GM23338 (cell line): ENCODE measurements around the gene MYOZ2. TPM values are rescaled to one million over a fixed set of nuclear protein-coding genes. Genes with fewer than 3 reads are reported as not detected.

Experiments
- ATAC-seq: fragments of 200-7000 bp; cut with Tn5 transposase; 3 replicates; pipeline ENCODE4 v1.9.1; 2020
- DNase-seq: peaks from one replicate; pipeline ENCODE4 v3.0.0-alpha.2; 2015; ENCODE audit warnings: low spot score
- H2AFZ ChIP-seq: fragments of 200-600 bp; sonication (generic); 2 replicates; pipeline ENCODE4 v1.8.0; 2016; ENCODE audit warnings: antibody characterized with exemption, mild to moderate bottlenecking, moderate library complexity
- H3F3A ChIP-seq: fragments of 200-600 bp; sonication (generic); replicated peaks from 2 replicates; pipeline ENCODE4 v1.8.0; 2017; ENCODE audit warnings: antibody characterized with exemption, mixed run types, low read depth
- H3K27ac ChIP-seq: fragments of 200-600 bp; sonication (generic); 2 replicates; pipeline ENCODE4 v1.6.1; 2016; ENCODE audit warnings: low read depth
- H3K27me3 ChIP-seq: fragments of 200-600 bp; sonication (generic); 2 replicates; pipeline ENCODE4 v1.8.0; 2016; ENCODE audit warnings: mild to moderate bottlenecking, mixed run types, moderate library complexity; ENCODE audit not compliant: insufficient read depth
- H3K36me3 ChIP-seq: fragments of 200-600 bp; sonication (generic); 2 replicates; pipeline ENCODE4 v1.8.0; 2016; ENCODE audit warnings: mild to moderate bottlenecking; ENCODE audit not compliant: insufficient read depth
- H3K4me1 ChIP-seq: fragments of 200-600 bp; sonication (generic); 2 replicates; pipeline ENCODE4 v1.8.0; 2016; ENCODE audit warnings: mild to moderate bottlenecking, moderate library complexity; ENCODE audit not compliant: insufficient read depth
- H3K4me2 ChIP-seq: fragments of 200-600 bp; sonication (generic); 2 replicates; pipeline ENCODE4 v1.7.1; 2017; ENCODE audit warnings: mixed run types
- H3K4me3 ChIP-seq: fragments of 200-600 bp; sonication (generic); 2 replicates; pipeline ENCODE4 v1.6.1; 2016; ENCODE audit warnings: mixed run types
- H3K79me2 ChIP-seq: fragments of 200-600 bp; sonication (generic); replicated peaks from 2 replicates; pipeline ENCODE4 v1.8.0; 2017; ENCODE audit warnings: mild to moderate bottlenecking; ENCODE audit not compliant: insufficient read depth
- H3K9me2 ChIP-seq: fragments of 200-600 bp; sonication (generic); 2 replicates; pipeline ENCODE4 v1.8.0; 2017; ENCODE audit not compliant: insufficient read depth
- H4K20me1 ChIP-seq: fragments of 200-600 bp; sonication (generic); replicated peaks from 2 replicates; pipeline ENCODE4 v1.8.0; 2017; ENCODE audit warnings: mild to moderate bottlenecking; ENCODE audit not compliant: insufficient read depth
- H3K27ac Mint-ChIP-seq: 2 replicates; pipeline ENCODE4 v1.8.0; 2020; ENCODE audit warnings: inconsistent platforms, mild to moderate bottlenecking, moderate library complexity, mixed read lengths
- H3K27me3 Mint-ChIP-seq: 3 replicates; pipeline ENCODE4 v1.8.0; 2022; ENCODE audit warnings: low read depth, mild to moderate bottlenecking, moderate library complexity, mixed read lengths, inconsistent platforms; ENCODE audit not compliant: insufficient read depth, poor library complexity
- H3K36me3 Mint-ChIP-seq: 3 replicates; pipeline ENCODE4 v1.8.0; 2021; ENCODE audit warnings: low read depth, mild to moderate bottlenecking, inconsistent platforms, moderate library complexity, mixed read lengths
- H3K4me1 Mint-ChIP-seq: 3 replicates; pipeline ENCODE4 v1.8.0; 2020; ENCODE audit warnings: mild to moderate bottlenecking, inconsistent platforms, mixed read lengths
- H3K4me3 Mint-ChIP-seq: 3 replicates; pipeline ENCODE4 v1.8.0; 2021; ENCODE audit warnings: moderate library complexity, mild to moderate bottlenecking, inconsistent platforms, mixed read lengths
- H3K9me3 Mint-ChIP-seq: 3 replicates; pipeline ENCODE4 v1.8.0; 2020; ENCODE audit warnings: moderate library complexity, mild to moderate bottlenecking, inconsistent platforms, mixed read lengths
- CREB1 ChIP-seq: fragments of 250-450 bp; sonication (Bioruptor Pico); IDR thresholded peaks from 2 replicates; pipeline ENCODE4 v1.5.0; 2020; ENCODE audit warnings: low read depth, mild to moderate bottlenecking, moderate library complexity
- EZH2phosphoT487 ChIP-seq: fragments of 200-600 bp; sonication (generic); IDR thresholded peaks from one replicate; pipeline ENCODE4 v1.8.1; 2018; ENCODE audit warnings: antibody characterized with exemption; ENCODE audit not compliant: unreplicated experiment
- JUNB ChIP-seq: IDR thresholded peaks from one replicate; pipeline ENCODE4 v1.6.1; 2016; ENCODE audit warnings: antibody characterized with exemption; ENCODE audit not compliant: unreplicated experiment
- NANOG ChIP-seq: IDR thresholded peaks from 2 replicates; pipeline ENCODE4 v1.6.1; 2016; ENCODE audit warnings: antibody characterized with exemption, borderline replicate concordance
- POLR2AphosphoS5 ChIP-seq: IDR thresholded peaks from 2 replicates; pipeline ENCODE4 v1.6.1; 2016; ENCODE audit warnings: antibody characterized with exemption, low read depth
- ZNF331 ChIP-seq: fragments of 250-450 bp; sonication (Bioruptor Pico); IDR thresholded peaks from 2 replicates; pipeline ENCODE4 v1.5.0; 2020; ENCODE audit warnings: low read depth, mild to moderate bottlenecking, moderate library complexity
- polyA plus RNA-seq: library from polyadenylated mRNA; unstranded; fragments of >200 nt; fragmentation: Nextera tagmentation; extraction: Ambion mirVana; gene quantifications from 2 replicates; pipeline ENCODE4 v1.2.1, GENCODE V29; 2016
- total RNA-seq: library from RNA; depleted of rRNA; stranded (reverse); fragments of >200 nt; shearing (Covaris generic); gene quantifications from 2 replicates; pipeline ENCODE4 v1.2.3, GENCODE V29; 2014
- TF ChIP-seq, protein P1 (sequence below): fragments of 250-450 bp; sonication (Bioruptor Pico); IDR thresholded peaks from 2 replicates; pipeline ENCODE4 v1.5.0; 2020; ENCODE audit warnings: mild to moderate bottlenecking, moderate library complexity
- TF ChIP-seq, protein P2 (sequence below), 2 experiments: fragments of 200-600 bp in 1 of 2; sonication (generic) in 1 of 2; conservative IDR thresholded peaks; 2 replicates each; pipeline versions ENCODE4 v1.5.1 to v1.6.1; 2016 to 2017; ENCODE audit warnings: antibody characterized with exemption in 2 of 2, low read depth in 2 of 2, mild to moderate bottlenecking in 2 of 2, moderate library complexity in 1 of 2
- TF ChIP-seq, protein P3 (sequence below): IDR thresholded peaks from 2 replicates; pipeline ENCODE4 v1.6.1; 2016; ENCODE audit warnings: antibody characterized with exemption

MYOZ2 gene
- total and polyA plus RNA-seq, 2 experiments from 2014 or later, result not detected

DNA sequence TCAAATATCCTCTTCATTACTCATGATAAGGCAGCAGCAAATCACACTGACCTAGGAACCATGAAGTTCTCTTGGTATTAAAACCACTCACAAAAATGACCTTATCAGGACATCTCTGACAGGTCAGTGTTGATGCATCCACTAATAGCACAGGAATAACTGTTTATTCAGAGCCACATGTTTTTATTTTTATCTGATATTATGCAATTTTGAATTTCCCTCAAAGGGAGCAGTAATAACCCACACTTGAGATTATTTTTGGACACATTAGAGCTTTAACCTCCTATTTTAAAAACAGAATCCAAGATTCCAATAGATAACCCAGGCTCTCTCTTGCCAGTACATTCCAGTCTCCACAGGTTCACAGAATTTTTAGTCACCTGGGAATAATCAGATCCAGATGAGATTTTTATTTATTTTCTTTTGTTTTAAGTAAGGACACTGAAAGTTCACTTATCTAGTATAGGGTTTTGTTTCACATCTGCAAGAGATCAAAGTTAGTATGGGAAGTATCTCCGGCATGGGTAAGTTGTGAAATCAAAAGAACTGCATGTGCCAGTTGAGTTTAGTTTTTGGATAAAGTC lies 36.3 kb upstream of the MYOZ2 start:
- H3K4me3 ChIP-seq, result no peak overlapping the region
- H3K4me2 ChIP-seq, result no peak overlapping the region
- H3K9me2 ChIP-seq, result peaks cover 7% of the 10 kb centered on the region; the same call in 1 of the 2 replicates
- H2AFZ ChIP-seq, result no peak overlapping the region
- Mint-ChIP-seq H3K36me3 (no peaks in the 10 kb centered on the region), H3K9me3 (no peaks in the 10 kb centered on the region; the same call in 2 of the 3 replicates), H3K27me3 (peaks cover 2% of the 10 kb centered on the region), H3K4me1 (peaks cover 14% of the 10 kb centered on the region; the same call in 2 of the 3 replicates), H3K4me3 (no peak overlapping the region), H3K27ac (no peak overlapping the region)
- no peaks in the 10 kb centered on the region for H3K4me1 ChIP-seq
- H3F3A ChIP-seq, result no peaks in the 10 kb centered on the region
- H4K20me1 ChIP-seq, result no peaks in the 10 kb centered on the region
- H3K27ac ChIP-seq, result no peak overlapping the region
- TF ChIP-seq NANOG (no peak), ZNF331 (CRISPR knock-in tag) (no peak), CREB1 (no peak)
- TF ChIP-seq, protein P1, sequence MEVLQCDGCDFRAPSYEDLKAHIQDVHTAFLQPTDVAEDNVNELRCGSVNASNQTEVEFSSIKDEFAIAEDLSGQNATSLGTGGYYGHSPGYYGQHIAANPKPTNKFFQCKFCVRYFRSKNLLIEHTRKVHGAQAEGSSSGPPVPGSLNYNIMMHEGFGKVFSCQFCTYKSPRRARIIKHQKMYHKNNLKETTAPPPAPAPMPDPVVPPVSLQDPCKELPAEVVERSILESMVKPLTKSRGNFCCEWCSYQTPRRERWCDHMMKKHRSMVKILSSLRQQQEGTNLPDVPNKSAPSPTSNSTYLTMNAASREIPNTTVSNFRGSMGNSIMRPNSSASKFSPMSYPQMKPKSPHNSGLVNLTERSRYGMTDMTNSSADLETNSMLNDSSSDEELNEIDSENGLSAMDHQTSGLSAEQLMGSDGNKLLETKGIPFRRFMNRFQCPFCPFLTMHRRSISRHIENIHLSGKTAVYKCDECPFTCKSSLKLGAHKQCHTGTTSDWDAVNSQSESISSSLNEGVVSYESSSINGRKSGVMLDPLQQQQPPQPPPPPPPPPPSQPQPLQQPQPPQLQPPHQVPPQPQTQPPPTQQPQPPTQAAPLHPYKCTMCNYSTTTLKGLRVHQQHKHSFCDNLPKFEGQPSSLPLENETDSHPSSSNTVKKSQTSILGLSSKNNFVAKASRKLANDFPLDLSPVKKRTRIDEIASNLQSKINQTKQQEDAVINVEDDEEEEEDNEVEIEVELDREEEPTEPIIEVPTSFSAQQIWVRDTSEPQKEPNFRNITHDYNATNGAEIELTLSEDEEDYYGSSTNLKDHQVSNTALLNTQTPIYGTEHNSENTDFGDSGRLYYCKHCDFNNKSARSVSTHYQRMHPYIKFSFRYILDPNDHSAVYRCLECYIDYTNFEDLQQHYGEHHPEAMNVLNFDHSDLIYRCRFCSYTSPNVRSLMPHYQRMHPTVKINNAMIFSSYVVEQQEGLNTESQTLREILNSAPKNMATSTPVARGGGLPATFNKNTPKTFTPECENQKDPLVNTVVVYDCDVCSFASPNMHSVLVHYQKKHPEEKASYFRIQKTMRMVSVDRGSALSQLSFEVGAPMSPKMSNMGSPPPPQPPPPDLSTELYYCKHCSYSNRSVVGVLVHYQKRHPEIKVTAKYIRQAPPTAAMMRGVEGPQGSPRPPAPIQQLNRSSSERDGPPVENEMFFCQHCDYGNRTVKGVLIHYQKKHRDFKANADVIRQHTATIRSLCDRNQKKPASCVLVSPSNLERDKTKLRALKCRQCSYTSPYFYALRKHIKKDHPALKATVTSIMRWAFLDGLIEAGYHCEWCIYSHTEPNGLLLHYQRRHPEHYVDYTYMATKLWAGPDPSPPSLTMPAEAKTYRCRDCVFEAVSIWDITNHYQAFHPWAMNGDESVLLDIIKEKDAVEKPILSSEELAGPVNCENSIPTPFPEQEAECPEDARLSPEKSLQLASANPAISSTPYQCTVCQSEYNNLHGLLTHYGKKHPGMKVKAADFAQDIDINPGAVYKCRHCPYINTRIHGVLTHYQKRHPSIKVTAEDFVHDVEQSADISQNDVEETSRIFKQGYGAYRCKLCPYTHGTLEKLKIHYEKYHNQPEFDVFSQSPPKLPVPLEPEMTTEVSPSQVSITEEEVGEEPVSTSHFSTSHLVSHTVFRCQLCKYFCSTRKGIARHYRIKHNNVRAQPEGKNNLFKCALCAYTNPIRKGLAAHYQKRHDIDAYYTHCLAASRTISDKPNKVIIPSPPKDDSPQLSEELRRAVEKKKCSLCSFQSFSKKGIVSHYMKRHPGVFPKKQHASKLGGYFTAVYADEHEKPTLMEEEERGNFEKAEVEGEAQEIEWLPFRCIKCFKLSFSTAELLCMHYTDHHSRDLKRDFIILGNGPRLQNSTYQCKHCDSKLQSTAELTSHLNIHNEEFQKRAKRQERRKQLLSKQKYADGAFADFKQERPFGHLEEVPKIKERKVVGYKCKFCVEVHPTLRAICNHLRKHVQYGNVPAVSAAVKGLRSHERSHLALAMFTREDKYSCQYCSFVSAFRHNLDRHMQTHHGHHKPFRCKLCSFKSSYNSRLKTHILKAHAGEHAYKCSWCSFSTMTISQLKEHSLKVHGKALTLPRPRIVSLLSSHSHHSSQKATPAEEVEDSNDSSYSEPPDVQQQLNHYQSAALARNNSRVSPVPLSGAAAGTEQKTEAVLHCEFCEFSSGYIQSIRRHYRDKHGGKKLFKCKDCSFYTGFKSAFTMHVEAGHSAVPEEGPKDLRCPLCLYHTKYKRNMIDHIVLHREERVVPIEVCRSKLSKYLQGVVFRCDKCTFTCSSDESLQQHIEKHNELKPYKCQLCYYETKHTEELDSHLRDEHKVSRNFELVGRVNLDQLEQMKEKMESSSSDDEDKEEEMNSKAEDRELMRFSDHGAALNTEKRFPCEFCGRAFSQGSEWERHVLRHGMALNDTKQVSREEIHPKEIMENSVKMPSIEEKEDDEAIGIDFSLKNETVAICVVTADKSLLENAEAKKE (CRISPR knock-in tag), result no peak
- H3K27me3 ChIP-seq, result no peaks in the 10 kb centered on the region
- DNase-seq, result no peak
- no peaks in the 10 kb centered on the region for H3K79me2 ChIP-seq
- no peaks in the 10 kb centered on the region for H3K36me3 ChIP-seq
- no peak for ATAC-seq

DNA sequence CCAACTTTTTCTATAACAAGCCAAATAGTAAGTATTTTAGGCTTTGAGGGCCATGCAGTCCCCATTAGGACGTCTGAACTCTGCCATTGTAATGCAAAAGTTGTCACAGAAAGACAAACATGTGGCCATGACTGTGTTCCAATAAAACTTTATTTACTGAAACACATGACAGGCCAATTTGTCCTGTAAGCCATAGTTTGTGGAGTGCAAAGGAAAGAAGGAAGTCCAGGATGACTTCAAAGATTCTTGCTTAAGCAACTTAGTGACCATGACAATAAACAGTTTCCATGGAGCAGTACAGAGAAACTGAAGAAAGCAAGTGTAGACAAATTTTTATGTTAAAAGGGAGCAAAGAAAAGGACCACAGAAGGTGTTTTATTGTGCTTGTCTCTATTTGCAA lies 35.0 kb upstream of the MYOZ2 start:
- no peaks in the 10 kb centered on the region for H3K4me1 ChIP-seq
- Mint-ChIP-seq H3K27ac (no peak overlapping the region), H3K4me1 (peaks cover 14% of the 10 kb centered on the region; the same call in 2 of the 3 replicates), H3K36me3 (no peaks in the 10 kb centered on the region), H3K4me3 (no peak overlapping the region), H3K9me3 (no peaks in the 10 kb centered on the region), H3K27me3 (peaks cover 2% of the 10 kb centered on the region)
- no peak for ATAC-seq
- H3K4me2 ChIP-seq, result no peak overlapping the region
- H4K20me1 ChIP-seq, result no peaks in the 10 kb centered on the region
- no peaks in the 10 kb centered on the region for H3K27me3 ChIP-seq
- no peaks in the 10 kb centered on the region for H3F3A ChIP-seq
- no peaks in the 10 kb centered on the region for H3K36me3 ChIP-seq
- no peak overlapping the region for H3K4me3 ChIP-seq
- no peak overlapping the region; the same call in 1 of the 2 replicates for H2AFZ ChIP-seq
- no peaks in the 10 kb centered on the region for H3K9me2 ChIP-seq
- H3K79me2 ChIP-seq, result no peaks in the 10 kb centered on the region
- H3K27ac ChIP-seq, result no peak overlapping the region
- DNase-seq, result no peak
- no peak for TF ChIP-seq CREB1
- no peak for TF ChIP-seq POLR2AphosphoS5
- no peak for TF ChIP-seq EZH2phosphoT487
- TF ChIP-seq ZNF331 (CRISPR knock-in tag), result no peak
- TF ChIP-seq, protein P2, sequence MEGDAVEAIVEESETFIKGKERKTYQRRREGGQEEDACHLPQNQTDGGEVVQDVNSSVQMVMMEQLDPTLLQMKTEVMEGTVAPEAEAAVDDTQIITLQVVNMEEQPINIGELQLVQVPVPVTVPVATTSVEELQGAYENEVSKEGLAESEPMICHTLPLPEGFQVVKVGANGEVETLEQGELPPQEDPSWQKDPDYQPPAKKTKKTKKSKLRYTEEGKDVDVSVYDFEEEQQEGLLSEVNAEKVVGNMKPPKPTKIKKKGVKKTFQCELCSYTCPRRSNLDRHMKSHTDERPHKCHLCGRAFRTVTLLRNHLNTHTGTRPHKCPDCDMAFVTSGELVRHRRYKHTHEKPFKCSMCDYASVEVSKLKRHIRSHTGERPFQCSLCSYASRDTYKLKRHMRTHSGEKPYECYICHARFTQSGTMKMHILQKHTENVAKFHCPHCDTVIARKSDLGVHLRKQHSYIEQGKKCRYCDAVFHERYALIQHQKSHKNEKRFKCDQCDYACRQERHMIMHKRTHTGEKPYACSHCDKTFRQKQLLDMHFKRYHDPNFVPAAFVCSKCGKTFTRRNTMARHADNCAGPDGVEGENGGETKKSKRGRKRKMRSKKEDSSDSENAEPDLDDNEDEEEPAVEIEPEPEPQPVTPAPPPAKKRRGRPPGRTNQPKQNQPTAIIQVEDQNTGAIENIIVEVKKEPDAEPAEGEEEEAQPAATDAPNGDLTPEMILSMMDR (conservative IDR thresholded peaks at IDR 0.05; ENCODE audit: low read depth in 2 of 2), result no peak
- TF ChIP-seq NANOG, result no peak
- no peak for TF ChIP-seq JUNB
- TF ChIP-seq, protein P3, sequence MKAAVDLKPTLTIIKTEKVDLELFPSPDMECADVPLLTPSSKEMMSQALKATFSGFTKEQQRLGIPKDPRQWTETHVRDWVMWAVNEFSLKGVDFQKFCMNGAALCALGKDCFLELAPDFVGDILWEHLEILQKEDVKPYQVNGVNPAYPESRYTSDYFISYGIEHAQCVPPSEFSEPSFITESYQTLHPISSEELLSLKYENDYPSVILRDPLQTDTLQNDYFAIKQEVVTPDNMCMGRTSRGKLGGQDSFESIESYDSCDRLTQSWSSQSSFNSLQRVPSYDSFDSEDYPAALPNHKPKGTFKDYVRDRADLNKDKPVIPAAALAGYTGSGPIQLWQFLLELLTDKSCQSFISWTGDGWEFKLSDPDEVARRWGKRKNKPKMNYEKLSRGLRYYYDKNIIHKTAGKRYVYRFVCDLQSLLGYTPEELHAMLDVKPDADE, result no peak
